ENCODE results near the gene RUFY4. TPM values are rescaled to one million over a fixed set of nuclear protein-coding genes. Genes with fewer than 3 reads are reported as not detected.

Gene RUFY4
- total and polyA plus RNA-seq, 9 of the 15 experiments (the other 6 are each of a cell fraction or from before 2014, with no cell fraction given) = not detected

- no peaks in the 10 kb centered on the region for H3K4me1 ChIP-seq (replicated peaks in 1 of 2; ENCODE audit: control insufficient read depth in 2 of 2, insufficient read depth in 2 of 2, low read length in 2 of 2)
- no peak overlapping the region for H3K9ac ChIP-seq (ENCODE audit: insufficient read depth in 1 of 2, low read depth in 2 of 2, low read length in 2 of 2)
- TF ChIP-seq CC2D1A (IDR thresholded peaks at IDR 0.05) = no peak
- no peak for TF ChIP-seq TFAM (CRISPR knock-in tag; conservative IDR thresholded peaks at IDR 0.05)
- TF ChIP-seq TEAD1 (CRISPR knock-in tag; IDR thresholded peaks at IDR 0.05) = no peak
- TF ChIP-seq TAF7 (tag; IDR thresholded peaks at IDR 0.05) = no peak
- no peak for TF ChIP-seq YY1 (IDR thresholded peaks at IDR 0.05; ENCODE audit: borderline replicate concordance in 1 of 3, control insufficient read depth in 1 of 3, extremely low read depth in 1 of 3, insufficient read depth in 3 of 3, insufficient read length in 1 of 3, insufficient replicate concordance in 2 of 3, low read depth in 1 of 3, low read length in 2 of 3)
- no peak for TF ChIP-seq CHCHD3 (CRISPR knock-in tag; IDR thresholded peaks at IDR 0.05)
- no peak for TF ChIP-seq HLTF (IDR thresholded peaks at IDR 0.05)
- TF ChIP-seq FOXP4 (CRISPR knock-in tag; IDR thresholded peaks at IDR 0.05; ENCODE audit: borderline replicate concordance) = no peak
- TF ChIP-seq RCOR1 (IDR thresholded peaks at IDR 0.05; ENCODE audit: borderline replicate concordance in 1 of 2, low read depth in 2 of 2, low read length in 2 of 2) = no peak
- TF ChIP-seq MXI1 (IDR thresholded peaks at IDR 0.05; ENCODE audit: low read depth, low read length) = no peak
- no peaks in the 10 kb centered on the region for H3K79me2 ChIP-seq (ENCODE audit: control insufficient read depth, insufficient read depth, low read length)
- CTCF ChIA-PET (ENCODE audit: low intra/inter-chr PET ratio) = no interaction called here
- ATAC-seq (no peak), DNase-seq (ENCODE audit: extremely low read depth in 1 of 4, low spot score in 3 of 4) (no peak), FAIRE-seq (no peak)
- no peak overlapping the region for H3K4me2 ChIP-seq (ENCODE audit: insufficient read depth, low read length)
- H4K20me1 ChIP-seq (replicated peaks; ENCODE audit: control insufficient read depth, insufficient read depth, low read length) = no peaks in the 10 kb centered on the region
- H3K9me3 ChIP-seq (replicated peaks; ENCODE audit: control insufficient read depth, insufficient read depth, low read depth, low read length) = no peaks in the 10 kb centered on the region
- H2AFZ ChIP-seq (ENCODE audit: low read depth, low read length) = no peak overlapping the region
- 0% methylated on average over 5 of the region's 5 CpGs for WGBS (ENCODE audit: insufficient coverage, low coverage, missing lambda C conversion rate)
- no peaks in the 10 kb centered on the region for H3K9me1 ChIP-seq (ENCODE audit: control insufficient read depth, insufficient read depth, low read length)
- BruUV-seq (replicated peaks) = no TSS peak
- H3K27me3 ChIP-seq (ENCODE audit: control insufficient read depth in 2 of 2, insufficient read depth in 2 of 2, low read length in 2 of 2) = peaks cover 0 to 20% of the 10 kb centered on the region in 2 experiments; a peak in 3 of 5 replicates
- H3K27ac ChIP-seq (ENCODE audit: extremely low read depth, low read depth, low read length) = no peak overlapping the region
- H3K4me3 ChIP-seq = no peak overlapping the region
- in situ Hi-C loops (cut with MboI) = no loop called here
- POLR2A ChIA-PET = no interaction called here
- H3K36me3 ChIP-seq (ENCODE audit: control insufficient read depth, insufficient read depth, low read length) = no peaks in the 10 kb centered on the region
- intact Hi-C loops (cut with micrococcal nuclease) = loop anchor here (10.0 kb wide), 2 partner anchors 145 to 275 kb away; no protein-coding TSS in a partner anchor
Measured at GRCh38 chr2:218060118-218060517, 8.9 kb upstream of the RUFY4 start.

Measured in K562 (cell line).